ENCODE results near the gene UNK.

The UNK gene

GRCh38 chr17:75819116-75819515 is 34.5 kb downstream of the UNK start:
- CTCF ChIA-PET, result interaction anchor here (0.6 kb wide), 1 partner anchor 31 kb away, joined by 3 read pairs; no protein-coding TSS in a partner anchor
- H3K9me3 Mint-ChIP-seq, result no peaks in the 10 kb centered on the region
- H3K4me3 Mint-ChIP-seq, result no peak overlapping the region
- H3K4me1 Mint-ChIP-seq, result peaks cover 20% of the 10 kb centered on the region
- no peak for DNase-seq
- peaks cover 27% of the 10 kb centered on the region for H3K36me3 Mint-ChIP-seq
- H3K27me3 Mint-ChIP-seq, result no peaks in the 10 kb centered on the region
- H3K27ac Mint-ChIP-seq, result peak overlapping the region; percentile 61

DNA sequence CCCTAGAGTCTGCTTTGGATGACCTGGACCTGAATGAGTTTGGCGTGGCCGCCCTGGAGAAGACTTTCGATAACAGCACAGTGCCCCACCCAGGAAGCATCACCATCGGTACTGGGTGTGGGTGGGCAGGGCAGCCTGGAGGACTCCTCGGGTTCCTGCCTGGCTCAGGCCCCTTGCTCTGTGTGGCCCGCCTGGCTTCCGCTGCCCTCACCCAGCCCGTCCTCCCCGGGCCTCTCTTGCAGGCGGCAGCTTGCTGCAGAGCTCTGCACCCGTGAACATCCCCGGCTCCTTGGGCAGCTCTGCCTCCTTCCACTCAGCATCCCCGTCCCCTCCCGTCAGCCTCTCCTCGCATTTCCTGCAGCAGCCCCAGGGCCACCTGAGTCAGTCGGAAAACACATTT is 35.1 kb downstream of the UNK start:
- CTCF ChIA-PET, result no interaction called here
- Mint-ChIP-seq H3K27ac (no peak overlapping the region), H3K27me3 (no peaks in the 10 kb centered on the region), H3K4me1 (peaks cover 20% of the 10 kb centered on the region), H3K4me3 (no peak overlapping the region), H3K36me3 (peaks cover 28% of the 10 kb centered on the region), H3K9me3 (no peaks in the 10 kb centered on the region)
- no peak for DNase-seq

DNA sequence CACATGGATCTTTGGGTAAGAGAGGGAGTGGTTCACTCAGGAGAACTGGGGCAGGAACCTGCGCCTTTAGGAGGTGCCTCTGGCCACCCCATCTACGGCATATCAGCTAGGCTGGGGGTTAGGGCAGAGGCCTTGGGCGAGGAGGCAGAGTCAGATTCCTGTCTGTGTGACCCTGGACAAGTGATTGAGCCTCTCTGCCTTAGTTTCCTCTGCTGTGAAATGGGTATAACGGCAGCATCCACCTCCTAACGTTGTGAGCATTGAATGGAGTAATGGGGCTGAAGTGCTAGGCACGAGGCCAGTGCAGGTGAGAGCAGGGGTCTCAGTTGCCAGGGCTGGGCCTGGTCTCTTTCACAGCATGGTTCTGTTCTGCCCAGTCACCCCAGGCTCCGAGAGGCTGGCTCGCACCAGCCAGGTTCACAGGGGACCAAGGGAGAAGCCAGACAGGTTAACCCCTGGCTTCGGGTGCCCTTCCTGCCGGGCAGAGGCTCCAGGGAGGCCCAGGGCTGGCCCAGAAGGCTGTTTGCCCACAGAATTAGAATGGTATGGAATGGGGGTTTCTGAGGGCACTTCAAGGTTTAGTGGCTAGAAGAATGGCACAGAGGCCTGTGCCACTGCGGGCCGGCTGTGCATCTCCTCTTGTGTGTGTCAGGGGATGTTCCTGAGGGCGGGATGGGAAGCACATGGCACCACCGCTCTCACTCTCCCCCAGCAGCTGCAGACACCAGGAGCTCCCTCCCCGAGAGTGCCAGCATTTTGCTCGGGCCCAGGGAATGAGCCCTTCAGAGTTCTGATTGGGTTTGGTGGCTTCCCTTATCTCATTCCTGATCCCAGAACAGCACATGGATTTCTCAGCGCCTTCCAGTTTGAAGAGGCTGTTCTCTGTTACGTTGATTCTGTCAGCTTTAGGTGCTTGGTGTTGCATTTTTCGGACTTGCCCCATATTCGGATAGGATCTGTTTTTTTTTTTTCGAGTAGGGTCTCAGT is 35.8 kb downstream of the UNK start:
- H3K27ac Mint-ChIP-seq, result no peak overlapping the region
- peaks cover 27% of the 10 kb centered on the region for H3K36me3 Mint-ChIP-seq
- H3K4me3 Mint-ChIP-seq, result no peak overlapping the region
- CTCF ChIA-PET, result interaction anchor here (1.1 to 1.9 kb wide), 4 partner anchors 10 to 56 kb away, joined by 3 to 8 read pairs (median 4); partner anchors contain the start of gene GALK1
- peaks cover 22% of the 10 kb centered on the region for H3K4me1 Mint-ChIP-seq
- no peaks in the 10 kb centered on the region for H3K9me3 Mint-ChIP-seq
- H3K27me3 Mint-ChIP-seq, result no peaks in the 10 kb centered on the region
- no peak for DNase-seq

DNA sequence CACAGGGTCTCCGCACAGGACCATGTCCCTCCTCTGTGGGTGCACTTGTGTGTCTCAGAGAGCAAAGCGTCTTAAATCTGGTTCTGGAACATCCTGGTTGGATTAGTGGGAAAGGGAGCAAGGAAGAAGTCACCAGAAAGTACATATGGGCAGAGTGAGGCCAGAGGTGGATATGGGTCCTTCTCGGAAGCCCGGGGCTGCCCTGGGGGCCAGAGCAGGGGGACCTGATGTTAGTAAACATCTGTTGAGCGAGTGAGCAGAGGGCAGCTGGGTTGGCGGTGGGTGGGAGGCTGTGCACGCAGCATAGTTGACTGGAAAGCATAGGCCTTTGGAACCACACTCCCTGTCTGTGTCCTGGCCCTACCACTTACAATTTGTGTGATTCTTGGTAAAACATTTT is 36.9 kb downstream of the UNK start:
- Mint-ChIP-seq H3K4me1 (peaks cover 22% of the 10 kb centered on the region), H3K4me3 (no peak overlapping the region), H3K27ac (peak overlapping the region; percentile 12), H3K9me3 (no peaks in the 10 kb centered on the region), H3K27me3 (no peaks in the 10 kb centered on the region), H3K36me3 (peaks cover 26% of the 10 kb centered on the region)
- CTCF ChIA-PET, result interaction anchor here (1.1 to 1.9 kb wide), 4 partner anchors 8 to 57 kb away, joined by 3 to 8 read pairs (median 4); partner anchors contain the start of gene GALK1
- no peak for DNase-seq

DNA sequence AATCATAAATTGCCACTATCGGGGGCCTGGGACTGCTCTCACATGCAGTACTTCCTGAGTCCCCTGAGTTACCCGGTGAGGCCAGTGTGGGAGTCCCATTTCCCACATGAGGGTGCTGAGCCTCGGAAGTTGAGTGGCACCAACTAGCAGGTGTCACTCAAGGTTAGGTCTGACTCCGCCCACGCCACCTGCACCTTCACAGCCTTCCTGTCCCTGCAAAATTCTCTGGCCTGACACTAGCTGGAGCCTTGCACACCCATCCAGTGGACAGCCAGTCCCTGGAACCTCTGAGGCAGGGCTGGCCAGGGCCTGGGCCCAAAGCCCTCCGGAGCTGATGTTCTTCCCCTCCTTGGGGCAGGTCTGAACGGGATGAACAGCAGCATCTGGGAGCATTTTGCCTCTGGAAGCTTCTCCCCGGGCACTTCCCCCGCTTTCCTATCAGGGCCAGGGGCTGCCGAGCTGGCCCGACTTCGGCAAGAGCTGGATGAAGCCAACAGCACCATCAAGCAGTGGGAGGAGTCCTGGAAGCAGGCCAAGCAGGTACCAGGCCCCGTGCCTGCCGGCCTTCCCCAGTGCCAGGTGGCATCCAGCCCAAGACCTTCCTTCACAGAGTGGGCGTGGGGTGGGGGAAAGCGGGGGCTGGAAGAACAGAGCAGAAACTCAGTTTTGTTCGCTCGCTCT is 37.7 kb downstream of the UNK start:
- Mint-ChIP-seq H3K27me3 (no peaks in the 10 kb centered on the region), H3K36me3 (peaks cover 26% of the 10 kb centered on the region), H3K4me3 (no peak overlapping the region), H3K27ac (peak overlapping the region; percentile 12), H3K9me3 (no peaks in the 10 kb centered on the region), H3K4me1 (peaks cover 27% of the 10 kb centered on the region)
- CTCF ChIA-PET, result interaction anchor here (1.8 to 1.9 kb wide), 2 partner anchors 8 to 39 kb away, joined by 4 to 8 read pairs; no protein-coding TSS in a partner anchor
- peak; percentile 51 for DNase-seq

- Mint-ChIP-seq H3K9me3 (no peaks in the 10 kb centered on the region), H3K36me3 (peaks cover 26% of the 10 kb centered on the region), H3K27ac (peak overlapping the region; percentile 28), H3K4me1 (peaks cover 32% of the 10 kb centered on the region), H3K27me3 (no peaks in the 10 kb centered on the region), H3K4me3 (no peak overlapping the region)
- CTCF ChIA-PET, result interaction anchor here (1.8 kb wide), 1 partner anchor 40 kb away, joined by 4 read pairs; no protein-coding TSS in a partner anchor
- no peak for DNase-seq
Observed at GRCh38 chr17:75822800-75823166, 38.2 kb downstream of the UNK start.

DNA sequence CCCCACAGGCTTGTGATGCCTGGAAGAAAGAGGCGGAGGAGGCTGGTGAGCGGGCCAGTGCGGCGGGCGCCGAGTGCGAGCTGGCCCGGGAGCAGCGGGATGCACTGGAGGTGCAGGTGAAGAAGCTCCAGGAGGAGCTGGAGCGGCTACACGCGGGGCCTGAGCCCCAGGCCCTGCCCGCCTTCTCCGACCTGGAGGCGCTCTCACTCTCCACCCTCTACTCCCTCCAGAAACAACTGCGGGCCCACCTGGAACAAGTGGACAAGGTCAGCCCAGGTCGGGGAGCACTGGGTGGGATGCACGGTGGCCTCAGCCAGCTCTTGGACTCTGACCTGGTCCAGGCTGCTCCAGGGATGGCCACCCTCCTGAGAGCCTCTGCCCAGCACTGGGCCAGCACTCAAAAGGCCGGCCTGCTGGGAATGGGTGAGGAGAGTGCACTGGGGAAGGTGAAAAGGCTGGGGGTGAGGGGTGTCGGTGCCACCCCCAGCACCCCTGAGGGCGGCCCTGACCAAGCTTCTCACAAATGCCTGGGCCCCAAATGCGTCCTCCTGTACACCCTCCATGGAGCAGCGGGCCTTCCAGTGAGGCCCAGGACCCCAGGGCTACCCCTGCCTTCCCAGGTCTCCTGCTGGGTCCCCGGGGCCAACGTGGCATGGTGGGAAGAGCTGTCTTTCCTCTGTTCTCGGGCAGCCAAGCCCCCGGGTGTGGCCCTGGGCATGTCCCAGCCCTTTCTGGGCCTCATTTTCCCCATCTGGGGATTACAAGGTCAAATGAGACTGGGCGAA is 38.8 kb downstream of the UNK start:
- no peak for DNase-seq
- H3K27me3 Mint-ChIP-seq, result no peaks in the 10 kb centered on the region
- H3K4me1 Mint-ChIP-seq, result peaks cover 38% of the 10 kb centered on the region
- H3K4me3 Mint-ChIP-seq, result no peak overlapping the region
- peaks cover 31% of the 10 kb centered on the region for H3K36me3 Mint-ChIP-seq
- H3K9me3 Mint-ChIP-seq, result no peaks in the 10 kb centered on the region
- CTCF ChIA-PET, result interaction anchor here (0.9 kb wide), 1 partner anchor 70 kb away, joined by 3 read pairs; no protein-coding TSS in a partner anchor
- no peak overlapping the region for H3K27ac Mint-ChIP-seq

GRCh38 chr17:75824050-75824552 is 39.5 kb downstream of the UNK start:
- no peaks in the 10 kb centered on the region for H3K9me3 Mint-ChIP-seq
- no peak overlapping the region for H3K27ac Mint-ChIP-seq
- peaks cover 27% of the 10 kb centered on the region for H3K36me3 Mint-ChIP-seq
- H3K4me3 Mint-ChIP-seq, result no peak overlapping the region
- H3K4me1 Mint-ChIP-seq, result peaks cover 39% of the 10 kb centered on the region
- CTCF ChIA-PET, result interaction anchor here (0.9 to 7.5 kb wide), 3 partner anchors 22 to 71 kb away, joined by 3 to 59 read pairs (median 55); partner anchors contain the start of genes GALK1 and UNC13D
- no peaks in the 10 kb centered on the region for H3K27me3 Mint-ChIP-seq
- DNase-seq, result no peak

GRCh38 chr17:75824666-75825065 is 40.1 kb downstream of the UNK start:
- Mint-ChIP-seq H3K36me3 (peaks cover 25% of the 10 kb centered on the region), H3K9me3 (no peaks in the 10 kb centered on the region), H3K4me3 (no peak overlapping the region), H3K27me3 (no peaks in the 10 kb centered on the region), H3K4me1 (peaks cover 36% of the 10 kb centered on the region), H3K27ac (no peak overlapping the region)
- DNase-seq, result no peak
- CTCF ChIA-PET, result interaction anchor here (1.7 to 7.5 kb wide), 3 partner anchors 21 to 60 kb away, joined by 4 to 59 read pairs (median 55); partner anchors contain the start of genes GALK1 and UNC13D

GRCh38 chr17:75825149-75825552 is 40.5 kb downstream of the UNK start:
- DNase-seq, result no peak

DNA sequence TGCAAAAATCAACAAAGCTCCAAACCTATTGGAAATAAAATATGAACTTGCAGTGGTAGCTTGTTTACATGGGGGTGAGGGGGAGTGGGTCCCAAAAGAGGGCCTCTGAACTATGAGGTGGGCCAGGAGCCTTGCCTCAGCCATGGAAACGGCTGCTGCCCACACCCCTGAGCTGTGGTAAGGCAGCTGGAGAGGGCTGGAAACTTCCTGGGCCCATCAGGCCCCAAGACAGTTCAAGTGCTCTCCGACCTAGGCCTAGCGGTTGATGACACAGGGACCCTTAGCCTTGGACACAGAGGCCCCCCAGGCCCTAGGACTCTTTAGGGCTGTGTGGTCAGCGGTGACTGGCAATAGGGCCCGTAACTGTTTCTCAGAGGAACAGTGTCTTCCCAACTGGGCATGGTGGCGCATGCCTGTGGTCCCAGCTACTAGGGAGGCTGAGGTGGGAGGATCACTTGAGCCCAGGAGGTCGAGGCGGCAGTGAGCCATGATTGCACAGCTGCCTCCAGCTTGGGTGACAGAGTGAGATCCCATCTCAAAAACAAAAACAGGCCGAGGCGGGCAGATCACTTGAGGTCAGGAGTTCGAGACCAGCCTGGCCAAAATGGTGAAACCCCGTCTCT is 41.3 kb downstream of the UNK start:
- CTCF ChIA-PET, result interaction anchor here (0.8 to 7.5 kb wide), 10 partner anchors 20 to 75 kb away, joined by 3 to 59 read pairs (median 9); partner anchors contain the start of genes GALK1 and UNC13D
- peaks cover 36% of the 10 kb centered on the region for H3K4me1 Mint-ChIP-seq
- peaks cover 27% of the 10 kb centered on the region for H3K36me3 Mint-ChIP-seq
- H3K4me3 Mint-ChIP-seq, result no peak overlapping the region
- H3K27ac Mint-ChIP-seq, result peak overlapping the region; percentile 37
- no peaks in the 10 kb centered on the region for H3K9me3 Mint-ChIP-seq
- DNase-seq, result no peak
- H3K27me3 Mint-ChIP-seq, result no peaks in the 10 kb centered on the region

More at GRCh38 chr17:75825149-75825552, 40.5 kb downstream of the UNK start:
- H3K27ac Mint-ChIP-seq, result peak overlapping the region; percentile 37
- H3K4me3 Mint-ChIP-seq, result no peak overlapping the region
- peaks cover 36% of the 10 kb centered on the region for H3K4me1 Mint-ChIP-seq
- CTCF ChIA-PET, result interaction anchor here (0.8 to 7.5 kb wide), 5 partner anchors 21 to 74 kb away, joined by 3 to 59 read pairs (median 7); partner anchors contain the start of genes GALK1 and UNC13D
- peaks cover 27% of the 10 kb centered on the region for H3K36me3 Mint-ChIP-seq
- H3K9me3 Mint-ChIP-seq, result no peaks in the 10 kb centered on the region
- no peaks in the 10 kb centered on the region for H3K27me3 Mint-ChIP-seq

- H3K27ac Mint-ChIP-seq, result peak overlapping the region; percentile 39
- peaks cover 26% of the 10 kb centered on the region for H3K36me3 Mint-ChIP-seq
Observed at GRCh38 chr17:75826561-75827307, 42.1 kb downstream of the UNK start.

More at GRCh38 chr17:75826561-75827307, 42.1 kb downstream of the UNK start:
- no peaks in the 10 kb centered on the region for H3K9me3 Mint-ChIP-seq
- CTCF ChIA-PET, result interaction anchor here (0.8 to 7.5 kb wide), 16 partner anchors 9 to 75 kb away, joined by 3 to 59 read pairs (median 7); partner anchors contain the start of genes GALK1 and UNC13D
- no peaks in the 10 kb centered on the region for H3K27me3 Mint-ChIP-seq
- DNase-seq, result no peak
- no peak overlapping the region for H3K4me3 Mint-ChIP-seq
- H3K4me1 Mint-ChIP-seq, result peaks cover 31% of the 10 kb centered on the region
